Lung (tissue), 12 donors: ENCODE results near the gene GGN. TPM values are rescaled to one million over a fixed set of nuclear protein-coding genes. Genes with fewer than 3 reads are reported as not detected.
"Not testable (repeated sequence)": the region's sequence is repeated elsewhere in the genome, so short reads cannot be mapped to it uniquely, and the experiment has no call there.

Experiments used
- ATAC-seq: fragments of 200-7000 bp; cut with Tn5 transposase; one replicate; pipeline ENCODE4 v1.9.1; 2020; ENCODE audit warnings: moderate number of reproducible peaks; ENCODE audit not compliant: insufficient read depth, low FRiP score
- DNase-seq, 3 donors: peaks; one replicate each; pipeline ENCODE4 v3.0.0-alpha.2; 2013 to 2017
- H3K27ac ChIP-seq, 2 donors: one replicate each; pipeline ENCODE4 v1.5.1; 2013; ENCODE audit warnings: mild to moderate bottlenecking in 2 of 2, moderate library complexity in 2 of 2, control low read depth in 1 of 2, inconsistent platforms in 1 of 2, low read depth in 1 of 2, low read length in 1 of 2
- H3K27me3 ChIP-seq, 3 donors: one replicate each; pipeline ENCODE4 v1.5.1; 2013; ENCODE audit warnings: low read length in 2 of 3; ENCODE audit not compliant: control insufficient read depth in 3 of 3, insufficient read depth in 3 of 3
- H3K36me3 ChIP-seq, 4 donors: one replicate each; pipeline ENCODE4 v1.5.1; 2013; ENCODE audit warnings: low read length in 4 of 4, mild to moderate bottlenecking in 1 of 4, moderate library complexity in 1 of 4; ENCODE audit not compliant: control insufficient read depth in 4 of 4, insufficient read depth in 4 of 4
- H3K4me1 ChIP-seq, 5 donors: one replicate each; pipeline ENCODE4 v1.5.1; 2013; ENCODE audit warnings: low read length in 5 of 5, mild to moderate bottlenecking in 2 of 5, moderate library complexity in 1 of 5; ENCODE audit not compliant: control insufficient read depth in 5 of 5, insufficient read depth in 5 of 5
- H3K4me3 ChIP-seq: one replicate; pipeline ENCODE4 v1.5.1; 2013; ENCODE audit warnings: mild to moderate bottlenecking, control low read depth, moderate library complexity
- H3K9ac ChIP-seq, 2 donors: one replicate each; pipeline ENCODE4 v1.5.1; 2013; ENCODE audit warnings: low read length in 2 of 2, control low read depth in 1 of 2; ENCODE audit not compliant: insufficient read depth in 1 of 2
- H3K9me3 ChIP-seq, 4 donors: one replicate each; pipeline ENCODE4 v1.5.1; 2013; ENCODE audit warnings: low read length in 3 of 4, mild to moderate bottlenecking in 1 of 4, moderate library complexity in 1 of 4; ENCODE audit not compliant: control insufficient read depth in 4 of 4, insufficient read depth in 3 of 4
- CTCF ChIP-seq: IDR thresholded peaks from 2 replicates; pipeline ENCODE4 v1.5.1; 2012; ENCODE audit warnings: mild to moderate bottlenecking; ENCODE audit errors: control extremely low read depth, extremely low read depth
- WGBS, 2 donors: extraction: QIAGEN DNeasy Blood & Tissue Kit; methylation state at CpG; one replicate each; pipeline ENCODE4 v1.1.7; 2013; 5-methylcytosine and 5-hydroxymethylcytosine counted together
- polyA plus RNA-seq, 2 donors: library from polyadenylated mRNA; stranded (reverse); fragments of 200-250 nt; gene quantifications; one replicate each; pipeline ENCODE4 v1.2.1, GENCODE V29; 2013
- total RNA-seq, 2 donors: library from RNA; depleted of rRNA in 1 of 2; stranded (reverse); fragments of >200 nt in 1 of 2; gene quantifications; one replicate each; pipeline ENCODE4 v1.2.1, GENCODE V29; 2014 to 2021
- donor health status: control.
- donor health status: control.
- donor health status: Bipolar disorder and iron deficiency.
- donor health status: healthy.
- donor health status: DM: yes; HTN: yes; CAD: no.

GGN gene
- total and polyA plus RNA-seq, 4 donors, result 0.17 to 0.61 (median 0.38) TPM

- DNase-seq (no peak), ATAC-seq (no peak)
- H3K9me3 ChIP-seq, result no peaks in the 10 kb centered on the region
- WGBS, 2 donors, result 81 to 90% methylated on average over 11 of the region's 11 CpGs
- H3K27ac ChIP-seq, result no peak overlapping the region
- H3K27me3 ChIP-seq, result no peaks in the 10 kb centered on the region
- TF ChIP-seq CTCF, result no peak
- H3K4me1 ChIP-seq, result peaks cover 0 to 9% (median 0%) of the 10 kb centered on the region in 5 donors
- peaks cover 0 to 2% (median 0%) of the 10 kb centered on the region in 4 donors for H3K36me3 ChIP-seq
- no peak overlapping the region for H3K4me3 ChIP-seq
- no peak overlapping the region for H3K9ac ChIP-seq
Observed at GRCh38 chr19:38412961-38413360, 25.1 kb upstream of the GGN start.

GRCh38 chr19:38412491-38412890 is 24.7 kb upstream of the GGN start:
- Histone ChIP-seq H3K36me3 (peaks cover 0 to 2% (median 0%) of the 10 kb centered on the region in 4 donors), H3K9me3 (no peaks in the 10 kb centered on the region), H3K4me3 (no peak overlapping the region), H3K9ac (no peak overlapping the region), H3K27me3 (no peaks in the 10 kb centered on the region), H3K27ac (no peak overlapping the region), H3K4me1 (peaks cover 0 to 5% (median 0%) of the 10 kb centered on the region in 5 donors)
- DNase-seq (no peak), ATAC-seq (no peak)
- no peak for TF ChIP-seq CTCF
- WGBS, 2 donors, result 93 to 97% methylated on average over 8 of the region's 8 CpGs

GRCh38 chr19:38411898-38412297 is 24.1 kb upstream of the GGN start:
- H3K9me3 ChIP-seq, H3K27me3 ChIP-seq, H3K4me3 ChIP-seq, H3K27ac ChIP-seq, ATAC-seq, H3K36me3 ChIP-seq, DNase-seq, H3K4me1 ChIP-seq, H3K9ac ChIP-seq: not testable (repeated sequence)
- WGBS, 2 donors, result 91 to 93% methylated on average over 5 of the region's 5 CpGs

- Histone ChIP-seq H3K9me3 (no peaks in the 10 kb centered on the region), H3K36me3 (peaks cover 0 to 10% (median 5%) of the 10 kb centered on the region in 4 donors), H3K27ac (no peak overlapping the region), H3K27me3 (no peaks in the 10 kb centered on the region), H3K4me3 (no peak overlapping the region), H3K4me1 (no peaks in the 10 kb centered on the region), H3K9ac (no peak overlapping the region)
- no peak for ATAC-seq
- no peak for TF ChIP-seq CTCF
- DNase-seq, result no peak
- WGBS, 2 donors, result 90 to 92% methylated on average over 13 of the region's 13 CpGs
Observed at GRCh38 chr19:38411041-38411712, 23.3 kb upstream of the GGN start.

GRCh38 chr19:38410407-38410806 is 22.6 kb upstream of the GGN start:
- ATAC-seq, H3K27me3 ChIP-seq: not testable (repeated sequence)
- WGBS, 2 donors, result 80 to 95% methylated on average over 6 of the region's 6 CpGs

More at GRCh38 chr19:38410407-38410806, 22.6 kb upstream of the GGN start:
- not testable (repeated sequence) for DNase-seq, H3K9ac ChIP-seq, H3K27ac ChIP-seq, H3K9me3 ChIP-seq, H3K4me3 ChIP-seq, H3K4me1 ChIP-seq
- H3K36me3 ChIP-seq, result peaks cover 0 to 10% (median 6%) of the 10 kb centered on the region in 4 donors
